ENCODE data around the gene SRP9.
"Not testable (repeated sequence)": the region's sequence is repeated elsewhere in the genome, so short reads cannot be mapped to it uniquely, and the experiment has no call there.

The SRP9 gene

GRCh38 chr1:225755671-225756319 lies 21.8 kb upstream of the SRP9 start:
- no peak for DNase-seq (ENCODE audit: low read depth in 2 of 2)

- DNase-seq (ENCODE audit: low read depth in 2 of 2) = no peak
Observed at GRCh38 chr1:225757927-225758656, 19.5 kb upstream of the SRP9 start.

GRCh38 chr1:225759972-225760371 lies 17.7 kb upstream of the SRP9 start:
- DNase-seq (ENCODE audit: low read depth in 2 of 2) = not testable (repeated sequence)

GRCh38 chr1:225760531-225760930 lies 17.1 kb upstream of the SRP9 start:
- no peak for DNase-seq (ENCODE audit: low read depth in 2 of 2)

- not testable (repeated sequence) for DNase-seq (ENCODE audit: low read depth in 2 of 2)
Observed at GRCh38 chr1:225761395-225761794, 16.2 kb upstream of the SRP9 start.

- no peak for DNase-seq (ENCODE audit: low read depth in 2 of 2)
Observed at GRCh38 chr1:225762002-225762441, 15.6 kb upstream of the SRP9 start.

GRCh38 chr1:225762444-225762843 lies 15.2 kb upstream of the SRP9 start:
- no peak for DNase-seq (ENCODE audit: low read depth in 2 of 2)

GRCh38 chr1:225763716-225764548 lies 13.7 kb upstream of the SRP9 start:
- no peak for DNase-seq (ENCODE audit: low read depth in 2 of 2)

GRCh38 chr1:225765982-225766674 lies 11.5 kb upstream of the SRP9 start:
- no peak for DNase-seq (ENCODE audit: low read depth in 2 of 2)

GRCh38 chr1:225766967-225767633 lies 10.5 kb upstream of the SRP9 start:
- no peak for DNase-seq (ENCODE audit: low read depth in 2 of 2)

- DNase-seq (ENCODE audit: low read depth in 2 of 2) = no peak
Observed at GRCh38 chr1:225767634-225768540, 9.7 kb upstream of the SRP9 start.

- no peak for DNase-seq (ENCODE audit: low read depth in 2 of 2)
Observed at GRCh38 chr1:225768662-225769426, 8.8 kb upstream of the SRP9 start.

GRCh38 chr1:225769687-225770086 lies 7.9 kb upstream of the SRP9 start:
- no peak for DNase-seq (ENCODE audit: low read depth in 2 of 2)

GRCh38 chr1:225770561-225771248 lies 6.9 kb upstream of the SRP9 start:
- DNase-seq (ENCODE audit: low read depth in 2 of 2) = no peak

- no peak for DNase-seq (ENCODE audit: low read depth in 2 of 2)
Observed at GRCh38 chr1:225771661-225772322, 5.8 kb upstream of the SRP9 start.

- DNase-seq (ENCODE audit: low read depth in 2 of 2) = peak in 1 of 2 donors; percentile 11
Observed at GRCh38 chr1:225772323-225772768, 5.3 kb upstream of the SRP9 start.

GRCh38 chr1:225772848-225773247 lies 4.8 kb upstream of the SRP9 start:
- no peak for DNase-seq (ENCODE audit: low read depth in 2 of 2)
